ENCODE data around the gene TEKT3. TPM values are rescaled to one million over a fixed set of nuclear protein-coding genes. Genes with fewer than 3 reads are reported as not detected.

Gene TEKT3
- total and polyA plus RNA-seq, 2 experiments from 2014 or later = 0.12 TPM; not detected in 1

GRCh38 chr17:15363702-15364101 is 22.3 kb upstream of the TEKT3 start:
- H3K4me1 ChIP-seq (ENCODE audit: low read depth) = no peaks in the 10 kb centered on the region

GRCh38 chr17:15361592-15361991 is 20.2 kb upstream of the TEKT3 start:
- Histone ChIP-seq H3K36me3 (no peaks in the 10 kb centered on the region), H3K4me3 (no peak overlapping the region), H3K4me1 (ENCODE audit: low read depth) (no peaks in the 10 kb centered on the region), H3K27ac (no peak overlapping the region), H3K27me3 (no peaks in the 10 kb centered on the region), H3K9me3 (ENCODE audit: low read depth) (no peaks in the 10 kb centered on the region)
- TF ChIP-seq CTCF (IDR thresholded peaks at IDR 0.05; ENCODE audit: low read depth, low read length) = no peak
- DNase-seq (ENCODE audit: low read depth in 1 of 2, low spot score in 1 of 2) = no peak

More at GRCh38 chr17:15363702-15364101, 22.3 kb upstream of the TEKT3 start:
- TF ChIP-seq CTCF (IDR thresholded peaks at IDR 0.05; ENCODE audit: low read depth, low read length) = no peak
- no peak overlapping the region for H3K4me3 ChIP-seq
- H3K27me3 ChIP-seq = no peaks in the 10 kb centered on the region
- H3K36me3 ChIP-seq = no peaks in the 10 kb centered on the region
- H3K9me3 ChIP-seq (ENCODE audit: low read depth) = no peaks in the 10 kb centered on the region
- DNase-seq (ENCODE audit: low read depth in 1 of 2, low spot score in 1 of 2) = no peak
- H3K27ac ChIP-seq = no peak overlapping the region

DNA sequence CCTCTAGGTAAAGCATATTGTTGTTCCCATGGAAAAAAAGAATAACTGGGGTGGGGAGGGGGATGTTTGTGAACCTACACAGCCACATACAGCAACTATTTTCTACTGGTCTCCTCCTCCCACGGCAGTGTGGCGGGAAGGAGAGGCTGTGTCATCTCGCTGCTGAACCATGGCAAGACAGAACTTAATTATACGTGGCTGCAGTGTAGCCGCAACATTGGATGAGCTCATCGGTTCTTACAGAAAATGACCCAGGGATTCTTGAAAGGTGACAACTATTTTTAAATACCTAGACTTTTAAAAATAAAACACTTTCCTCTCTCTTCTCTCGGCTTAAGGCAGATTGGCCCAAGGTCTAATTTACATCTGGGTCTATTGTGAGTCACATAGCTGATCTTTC is 19.8 kb upstream of the TEKT3 start:
- H3K9me3 ChIP-seq (ENCODE audit: low read depth) = no peaks in the 10 kb centered on the region
- no peaks in the 10 kb centered on the region for H3K4me1 ChIP-seq (ENCODE audit: low read depth)
- DNase-seq (ENCODE audit: low read depth in 1 of 2, low spot score in 1 of 2) = no peak
- no peak overlapping the region for H3K4me3 ChIP-seq
- no peaks in the 10 kb centered on the region for H3K27me3 ChIP-seq
- no peak overlapping the region for H3K27ac ChIP-seq
- TF ChIP-seq CTCF (IDR thresholded peaks at IDR 0.05; ENCODE audit: low read depth, low read length) = no peak
- H3K36me3 ChIP-seq = no peaks in the 10 kb centered on the region

- no peak overlapping the region for H3K27ac ChIP-seq
- H3K4me3 ChIP-seq = no peak overlapping the region
- no peaks in the 10 kb centered on the region for H3K27me3 ChIP-seq
- TF ChIP-seq CTCF (IDR thresholded peaks at IDR 0.05; ENCODE audit: low read depth, low read length) = no peak
- H3K9me3 ChIP-seq (ENCODE audit: low read depth) = no peaks in the 10 kb centered on the region
- H3K4me1 ChIP-seq (ENCODE audit: low read depth) = peaks cover 5% of the 10 kb centered on the region
- no peak for DNase-seq (ENCODE audit: low read depth in 1 of 2, low spot score in 1 of 2)
- H3K36me3 ChIP-seq = no peaks in the 10 kb centered on the region
These were observed 12.9 kb upstream of the TEKT3 start for GRCh38 chr17:15354256-15354655.

DNA sequence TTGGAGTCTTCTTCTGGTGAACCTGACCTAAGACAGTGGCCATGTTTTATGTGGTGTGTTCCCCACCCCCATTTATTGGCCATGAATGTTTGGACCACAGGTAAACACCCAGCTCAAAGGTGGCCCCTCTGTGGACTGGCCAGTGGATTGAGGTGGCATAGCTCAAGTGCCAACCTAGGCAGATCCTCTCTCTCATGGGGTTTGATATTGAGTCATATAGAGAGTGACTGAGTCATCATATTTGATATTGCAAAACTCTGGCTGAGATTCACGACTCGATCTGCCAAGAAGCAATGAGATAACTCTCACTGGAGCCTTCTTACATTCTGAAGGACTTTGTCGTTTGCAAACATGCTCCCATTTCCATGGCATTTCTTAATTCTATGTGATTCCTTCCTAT is 10.5 kb upstream of the TEKT3 start:
- peak in 1 of 2 donors; percentile 87 for DNase-seq (ENCODE audit: low read depth in 1 of 2, low spot score in 1 of 2)
- no peaks in the 10 kb centered on the region for H3K36me3 ChIP-seq
- peaks cover 1% of the 10 kb centered on the region for H3K27me3 ChIP-seq
- H3K4me1 ChIP-seq (ENCODE audit: low read depth) = peaks cover 5% of the 10 kb centered on the region
- no peak overlapping the region for H3K4me3 ChIP-seq
- no peaks in the 10 kb centered on the region for H3K9me3 ChIP-seq (ENCODE audit: low read depth)
- H3K27ac ChIP-seq = no peak overlapping the region
- no peak for TF ChIP-seq CTCF (IDR thresholded peaks at IDR 0.05; ENCODE audit: low read depth, low read length)

- Histone ChIP-seq H3K27me3 (peaks cover 6% of the 10 kb centered on the region), H3K4me1 (ENCODE audit: low read depth) (peaks cover 5% of the 10 kb centered on the region), H3K9me3 (ENCODE audit: low read depth) (no peaks in the 10 kb centered on the region), H3K4me3 (no peak overlapping the region), H3K36me3 (no peaks in the 10 kb centered on the region), H3K27ac (peak overlapping the region; percentile 8)
- TF ChIP-seq CTCF (IDR thresholded peaks at IDR 0.05; ENCODE audit: low read depth, low read length) = no peak
- no peak for DNase-seq (ENCODE audit: low read depth in 1 of 2, low spot score in 1 of 2)
These were observed 10.1 kb upstream of the TEKT3 start for GRCh38 chr17:15351478-15351840.
